ENCODE data around the gene SEMA3B.
A peak's percentile ranks its signal among the peaks of the same experiment; 100 is the strongest.

Gene SEMA3B

DNA sequence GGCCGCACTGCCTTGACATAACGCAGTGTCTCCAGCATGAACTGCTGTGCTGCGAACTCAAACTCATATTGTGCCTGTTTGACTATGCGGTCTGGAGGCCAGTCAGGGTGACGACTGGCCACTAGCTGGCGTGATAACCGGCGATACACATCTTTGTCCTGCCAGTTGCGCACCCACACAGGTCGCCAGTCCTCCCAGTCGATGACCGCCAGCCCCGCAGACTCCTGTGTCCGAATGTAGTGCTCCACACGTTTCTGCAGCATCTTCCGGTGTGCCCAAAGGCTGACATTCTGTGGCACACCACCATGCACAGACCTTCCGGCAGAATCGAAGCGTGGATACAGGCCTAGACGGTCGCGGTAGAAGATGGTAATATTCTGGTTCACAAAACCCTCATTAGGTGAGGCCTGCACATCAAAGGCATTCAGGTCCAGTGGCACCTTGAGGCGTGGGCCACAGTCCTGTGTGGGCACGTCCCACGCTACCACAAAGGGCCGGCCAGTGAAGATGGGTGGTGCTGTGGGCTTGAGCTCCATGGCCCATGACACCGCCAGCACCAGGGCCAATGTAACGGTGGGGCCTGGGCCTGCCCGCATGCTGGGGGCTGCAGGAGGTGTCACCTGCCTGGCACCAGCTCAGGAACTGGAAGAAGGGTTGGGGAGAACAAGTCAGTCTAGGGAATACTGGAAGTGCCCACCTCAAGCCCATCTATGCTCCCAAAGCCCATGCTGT is 51.1 kb downstream of the SEMA3B start:
- Histone ChIP-seq H4K20me1 (ENCODE audit: insufficient read depth, low read length, poor library complexity, severe bottlenecking) (peaks cover 15% of the 10 kb centered on the region), H3K9me3 (ENCODE audit: insufficient read depth, low read depth, low read length) (no peaks in the 10 kb centered on the region), H3K4me3 (ENCODE audit: low read length, poor library complexity, severe bottlenecking) (peak overlapping the region; percentile 78), H3K79me2 (ENCODE audit: insufficient read depth, low read length) (peaks cover 29% of the 10 kb centered on the region), H3K9me2 (replicated peaks; ENCODE audit: low read depth, low read length) (no peaks in the 10 kb centered on the region), H3K4me2 (ENCODE audit: low read depth, low read length, poor library complexity, severe bottlenecking) (peak overlapping the region; percentile 95), H3F3A (ENCODE audit: low read depth) (no peaks in the 10 kb centered on the region), H3K9ac (ENCODE audit: low read depth, low read length, poor library complexity, severe bottlenecking) (peak overlapping the region; percentile 77), H2AFZ (ENCODE audit: low read length) (no peak overlapping the region), H3K36me3 (ENCODE audit: insufficient read depth, low read length) (no peaks in the 10 kb centered on the region), H3K4me1 (ENCODE audit: insufficient read depth, low read length, poor library complexity, severe bottlenecking) (peaks cover 39% of the 10 kb centered on the region), H3K27me3 (ENCODE audit: insufficient read depth, low read length, poor library complexity, severe bottlenecking) (no peaks in the 10 kb centered on the region)
- TF ChIP-seq EZH2phosphoT487 (IDR thresholded peaks at IDR 0.05; ENCODE audit: borderline replicate concordance) = no peak
- TF ChIP-seq, protein P1, sequence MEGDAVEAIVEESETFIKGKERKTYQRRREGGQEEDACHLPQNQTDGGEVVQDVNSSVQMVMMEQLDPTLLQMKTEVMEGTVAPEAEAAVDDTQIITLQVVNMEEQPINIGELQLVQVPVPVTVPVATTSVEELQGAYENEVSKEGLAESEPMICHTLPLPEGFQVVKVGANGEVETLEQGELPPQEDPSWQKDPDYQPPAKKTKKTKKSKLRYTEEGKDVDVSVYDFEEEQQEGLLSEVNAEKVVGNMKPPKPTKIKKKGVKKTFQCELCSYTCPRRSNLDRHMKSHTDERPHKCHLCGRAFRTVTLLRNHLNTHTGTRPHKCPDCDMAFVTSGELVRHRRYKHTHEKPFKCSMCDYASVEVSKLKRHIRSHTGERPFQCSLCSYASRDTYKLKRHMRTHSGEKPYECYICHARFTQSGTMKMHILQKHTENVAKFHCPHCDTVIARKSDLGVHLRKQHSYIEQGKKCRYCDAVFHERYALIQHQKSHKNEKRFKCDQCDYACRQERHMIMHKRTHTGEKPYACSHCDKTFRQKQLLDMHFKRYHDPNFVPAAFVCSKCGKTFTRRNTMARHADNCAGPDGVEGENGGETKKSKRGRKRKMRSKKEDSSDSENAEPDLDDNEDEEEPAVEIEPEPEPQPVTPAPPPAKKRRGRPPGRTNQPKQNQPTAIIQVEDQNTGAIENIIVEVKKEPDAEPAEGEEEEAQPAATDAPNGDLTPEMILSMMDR (conservative IDR thresholded peaks at IDR 0.05; ENCODE audit: low read length) = no peak

DNA sequence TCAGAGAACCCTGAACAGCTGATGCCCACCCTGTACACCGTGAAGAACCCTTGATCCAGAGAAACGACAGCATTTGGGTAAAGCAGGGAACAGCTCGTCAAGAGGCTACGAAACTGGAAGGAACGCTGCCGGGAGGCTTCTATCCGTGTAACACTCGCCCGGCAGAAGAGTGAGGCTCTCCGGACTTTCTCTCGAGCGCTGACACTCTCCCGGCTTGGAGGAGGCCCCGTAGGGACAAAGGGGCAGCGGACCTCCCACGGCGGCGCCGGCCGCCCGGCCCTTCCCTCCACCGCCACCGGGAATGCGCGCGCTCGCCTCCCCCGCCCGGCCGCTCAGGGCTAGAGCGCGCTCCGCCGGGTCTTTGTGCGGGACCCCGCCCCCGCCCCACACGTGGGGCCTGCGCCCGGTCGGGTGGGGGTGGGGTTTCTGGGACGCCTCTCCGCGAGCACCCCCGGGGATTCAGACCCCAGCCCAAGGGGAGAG is 51.9 kb downstream of the SEMA3B start:
- Histone ChIP-seq H3F3A (ENCODE audit: low read depth) (no peaks in the 10 kb centered on the region), H4K20me1 (ENCODE audit: insufficient read depth, low read length, poor library complexity, severe bottlenecking) (peaks cover 15% of the 10 kb centered on the region), H3K27me3 (ENCODE audit: insufficient read depth, low read length, poor library complexity, severe bottlenecking) (no peaks in the 10 kb centered on the region), H3K9ac (ENCODE audit: low read depth, low read length, poor library complexity, severe bottlenecking) (peak overlapping the region; percentile 77), H2AFZ (ENCODE audit: low read length) (peak overlapping the region; percentile 98), H3K36me3 (ENCODE audit: insufficient read depth, low read length) (no peaks in the 10 kb centered on the region), H3K4me1 (ENCODE audit: insufficient read depth, low read length, poor library complexity, severe bottlenecking) (peaks cover 39% of the 10 kb centered on the region), H3K9me2 (replicated peaks; ENCODE audit: low read depth, low read length) (no peaks in the 10 kb centered on the region), H3K4me3 (ENCODE audit: low read length, poor library complexity, severe bottlenecking) (peak overlapping the region; percentile 78), H3K79me2 (ENCODE audit: insufficient read depth, low read length) (peaks cover 29% of the 10 kb centered on the region), H3K9me3 (ENCODE audit: insufficient read depth, low read depth, low read length) (no peaks in the 10 kb centered on the region), H3K4me2 (ENCODE audit: low read depth, low read length, poor library complexity, severe bottlenecking) (peak overlapping the region; percentile 95)
- TF ChIP-seq EZH2phosphoT487 (IDR thresholded peaks at IDR 0.05; ENCODE audit: borderline replicate concordance) = no peak
- TF ChIP-seq, protein P1 (conservative IDR thresholded peaks at IDR 0.05; ENCODE audit: low read length) = no peak

DNA sequence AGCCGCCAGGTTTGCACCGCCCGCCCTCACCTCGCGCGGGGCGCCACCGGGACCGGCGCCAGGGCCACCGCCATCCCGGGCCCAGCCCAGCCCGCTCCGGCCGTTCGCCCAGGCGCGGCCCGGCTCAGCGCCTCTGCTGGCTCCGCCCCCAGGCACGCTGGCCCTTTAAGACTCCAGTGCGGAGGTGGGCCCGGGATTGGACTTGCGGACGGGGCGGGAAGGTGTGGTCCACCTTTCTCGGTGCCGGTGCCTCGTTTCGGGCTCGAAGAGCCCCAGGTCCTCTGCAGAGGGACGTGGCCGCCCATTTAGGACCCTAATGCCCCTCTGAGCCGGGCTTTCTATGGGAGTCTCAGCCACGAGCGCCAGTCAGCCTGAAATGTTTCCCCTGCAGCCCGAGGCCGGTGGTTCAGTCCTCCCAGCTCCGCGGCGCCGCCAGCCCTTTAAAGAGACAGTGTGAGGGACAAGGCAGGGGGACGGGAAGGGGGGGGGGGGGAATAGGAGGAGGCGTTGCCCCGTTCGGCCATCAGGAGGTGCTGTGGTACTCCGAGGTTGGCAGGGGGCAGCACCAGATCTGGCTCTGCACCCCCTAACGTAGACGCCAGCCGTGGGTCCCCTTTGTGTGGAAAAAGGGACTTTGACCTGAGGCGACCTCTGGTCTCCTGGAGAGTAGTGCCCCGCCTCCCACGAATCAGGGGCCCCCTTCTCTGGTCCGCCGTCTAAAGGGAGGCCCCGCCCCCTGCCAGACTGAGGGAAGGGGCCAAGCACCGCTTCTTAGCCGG is 52.6 kb downstream of the SEMA3B start:
- Histone ChIP-seq H3F3A (ENCODE audit: low read depth) (no peaks in the 10 kb centered on the region), H3K27me3 (ENCODE audit: insufficient read depth, low read length, poor library complexity, severe bottlenecking) (no peaks in the 10 kb centered on the region), H3K9ac (ENCODE audit: low read depth, low read length, poor library complexity, severe bottlenecking) (peak overlapping the region; percentile 77), H3K79me2 (ENCODE audit: insufficient read depth, low read length) (peaks cover 33% of the 10 kb centered on the region), H2AFZ (ENCODE audit: low read length) (peak overlapping the region; percentile 98), H3K9me3 (ENCODE audit: insufficient read depth, low read depth, low read length) (no peaks in the 10 kb centered on the region), H3K9me2 (replicated peaks; ENCODE audit: low read depth, low read length) (no peaks in the 10 kb centered on the region), H3K4me1 (ENCODE audit: insufficient read depth, low read length, poor library complexity, severe bottlenecking) (peaks cover 38% of the 10 kb centered on the region), H3K4me2 (ENCODE audit: low read depth, low read length, poor library complexity, severe bottlenecking) (peak overlapping the region; percentile 95), H3K36me3 (ENCODE audit: insufficient read depth, low read length) (no peaks in the 10 kb centered on the region), H3K4me3 (ENCODE audit: low read length, poor library complexity, severe bottlenecking) (peak overlapping the region; percentile 78), H4K20me1 (ENCODE audit: insufficient read depth, low read length, poor library complexity, severe bottlenecking) (peaks cover 15% of the 10 kb centered on the region)
- TF ChIP-seq, protein P1 (conservative IDR thresholded peaks at IDR 0.05; ENCODE audit: low read length) = peak; percentile 58
- TF ChIP-seq EZH2phosphoT487 (IDR thresholded peaks at IDR 0.05; ENCODE audit: borderline replicate concordance) = no peak
